ENCODE results near the gene TIMM29.

TIMM29 gene

GRCh38 chr19:10928563-10929401 is at the start of gene TIMM29, which contains the start of gene YIPF2:
TIMM29 (plus strand) TSS chr19:10928811; CDS start chr19:10928823, 12 bp downstream.
YIPF2 (minus strand) TSS chr19:10928639; CDS start chr19:10928410, 229 bp downstream.
- Mint-ChIP-seq H3K4me1 (ENCODE audit: low read depth) (peaks cover 2% of the 10 kb centered on the region), H3K36me3 (ENCODE audit: low read depth) (peaks cover 16% of the 10 kb centered on the region)

GRCh38 chr19:10881403-10882107 is 47.1 kb upstream of the TIMM29 start:
- Mint-ChIP-seq H3K27ac (no peak overlapping the region), H3K27me3 (ENCODE audit: low read depth) (no peaks in the 10 kb centered on the region), H3K4me3 (no peak overlapping the region), H3K4me1 (ENCODE audit: low read depth) (peaks cover 19% of the 10 kb centered on the region), H3K36me3 (ENCODE audit: low read depth) (peaks cover 2% of the 10 kb centered on the region), H3K9me3 (no peaks in the 10 kb centered on the region)
- no peak for DNase-seq (ENCODE audit: low spot score)

More at GRCh38 chr19:10928563-10929401, at the start of gene TIMM29, which contains the start of gene YIPF2:
- no peaks in the 10 kb centered on the region for H3K9me3 Mint-ChIP-seq
- peak within 1 kb of the TSS; percentile 94 for H3K4me3 Mint-ChIP-seq
- peak; percentile 94 for DNase-seq (ENCODE audit: low spot score)
- H3K27ac Mint-ChIP-seq = peak within 1 kb of the TSS; percentile 88
- no peaks in the 10 kb centered on the region for H3K27me3 Mint-ChIP-seq (ENCODE audit: low read depth)

- DNase-seq (ENCODE audit: low spot score) = no peak
- Mint-ChIP-seq H3K36me3 (ENCODE audit: low read depth) (peaks cover 2% of the 10 kb centered on the region), H3K27me3 (ENCODE audit: low read depth) (no peaks in the 10 kb centered on the region), H3K9me3 (no peaks in the 10 kb centered on the region), H3K4me3 (no peak overlapping the region), H3K27ac (no peak overlapping the region), H3K4me1 (ENCODE audit: low read depth) (peaks cover 15% of the 10 kb centered on the region)
Observed at GRCh38 chr19:10882108-10882457, 46.5 kb upstream of the TIMM29 start.

GRCh38 chr19:10884274-10884673 is 44.3 kb upstream of the TIMM29 start:
- Mint-ChIP-seq H3K27me3 (ENCODE audit: low read depth) (no peaks in the 10 kb centered on the region), H3K4me3 (no peak overlapping the region)

GRCh38 chr19:10885201-10886169 is 43.1 kb upstream of the TIMM29 start:
- H3K4me1 Mint-ChIP-seq (ENCODE audit: low read depth) = no peaks in the 10 kb centered on the region
- DNase-seq (ENCODE audit: low spot score) = no peak
- no peaks in the 10 kb centered on the region for H3K36me3 Mint-ChIP-seq (ENCODE audit: low read depth)
- H3K27ac Mint-ChIP-seq = no peak overlapping the region
- no peak overlapping the region for H3K4me3 Mint-ChIP-seq
- H3K27me3 Mint-ChIP-seq (ENCODE audit: low read depth) = no peaks in the 10 kb centered on the region
- H3K9me3 Mint-ChIP-seq = no peaks in the 10 kb centered on the region

More at GRCh38 chr19:10884274-10884673, 44.3 kb upstream of the TIMM29 start:
- Mint-ChIP-seq H3K4me1 (ENCODE audit: low read depth) (peaks cover 3% of the 10 kb centered on the region), H3K9me3 (no peaks in the 10 kb centered on the region), H3K36me3 (ENCODE audit: low read depth) (peaks cover 1% of the 10 kb centered on the region), H3K27ac (no peak overlapping the region)
- DNase-seq (ENCODE audit: low spot score) = no peak

- no peak overlapping the region for H3K27ac Mint-ChIP-seq
- no peak for DNase-seq (ENCODE audit: low spot score)
- H3K4me3 Mint-ChIP-seq = no peak overlapping the region
- no peaks in the 10 kb centered on the region for H3K27me3 Mint-ChIP-seq (ENCODE audit: low read depth)
- H3K9me3 Mint-ChIP-seq = no peaks in the 10 kb centered on the region
- no peaks in the 10 kb centered on the region for H3K4me1 Mint-ChIP-seq (ENCODE audit: low read depth)
- no peaks in the 10 kb centered on the region for H3K36me3 Mint-ChIP-seq (ENCODE audit: low read depth)
Observed at GRCh38 chr19:10887616-10888367, 40.8 kb upstream of the TIMM29 start.

- no peak overlapping the region for H3K4me3 Mint-ChIP-seq
- DNase-seq (ENCODE audit: low spot score) = no peak
- no peaks in the 10 kb centered on the region for H3K4me1 Mint-ChIP-seq (ENCODE audit: low read depth)
- H3K9me3 Mint-ChIP-seq = no peaks in the 10 kb centered on the region
- H3K36me3 Mint-ChIP-seq (ENCODE audit: low read depth) = no peaks in the 10 kb centered on the region
- H3K27ac Mint-ChIP-seq = no peak overlapping the region
- no peaks in the 10 kb centered on the region for H3K27me3 Mint-ChIP-seq (ENCODE audit: low read depth)
Observed at GRCh38 chr19:10888421-10888866, 40.2 kb upstream of the TIMM29 start.

GRCh38 chr19:10889880-10890279 is 38.7 kb upstream of the TIMM29 start:
- no peaks in the 10 kb centered on the region for H3K36me3 Mint-ChIP-seq (ENCODE audit: low read depth)
- no peak for DNase-seq (ENCODE audit: low spot score)
- no peaks in the 10 kb centered on the region for H3K9me3 Mint-ChIP-seq
- H3K27ac Mint-ChIP-seq = no peak overlapping the region
- no peak overlapping the region for H3K4me3 Mint-ChIP-seq
- no peaks in the 10 kb centered on the region for H3K4me1 Mint-ChIP-seq (ENCODE audit: low read depth)
- H3K27me3 Mint-ChIP-seq (ENCODE audit: low read depth) = no peaks in the 10 kb centered on the region

GRCh38 chr19:10891405-10892086 is 37.1 kb upstream of the TIMM29 start:
- DNase-seq (ENCODE audit: low spot score) = no peak
- Mint-ChIP-seq H3K27ac (no peak overlapping the region), H3K27me3 (ENCODE audit: low read depth) (no peaks in the 10 kb centered on the region), H3K9me3 (no peaks in the 10 kb centered on the region), H3K4me3 (no peak overlapping the region), H3K4me1 (ENCODE audit: low read depth) (no peaks in the 10 kb centered on the region), H3K36me3 (ENCODE audit: low read depth) (no peaks in the 10 kb centered on the region)

- H3K27ac Mint-ChIP-seq = no peak overlapping the region
- H3K27me3 Mint-ChIP-seq (ENCODE audit: low read depth) = no peaks in the 10 kb centered on the region
- H3K4me1 Mint-ChIP-seq (ENCODE audit: low read depth) = peaks cover 6% of the 10 kb centered on the region
- no peak overlapping the region for H3K4me3 Mint-ChIP-seq
- no peaks in the 10 kb centered on the region for H3K36me3 Mint-ChIP-seq (ENCODE audit: low read depth)
- no peaks in the 10 kb centered on the region for H3K9me3 Mint-ChIP-seq
- no peak for DNase-seq (ENCODE audit: low spot score)
Observed at GRCh38 chr19:10892256-10892655, 36.4 kb upstream of the TIMM29 start.

- Mint-ChIP-seq H3K4me3 (no peak overlapping the region), H3K27me3 (ENCODE audit: low read depth) (no peaks in the 10 kb centered on the region), H3K36me3 (ENCODE audit: low read depth) (no peaks in the 10 kb centered on the region), H3K4me1 (ENCODE audit: low read depth) (peaks cover 6% of the 10 kb centered on the region), H3K27ac (no peak overlapping the region), H3K9me3 (no peaks in the 10 kb centered on the region)
- no peak for DNase-seq (ENCODE audit: low spot score)
Observed at GRCh38 chr19:10894911-10895213, 33.7 kb upstream of the TIMM29 start.

GRCh38 chr19:10895363-10895762 is 33.2 kb upstream of the TIMM29 start:
- H3K27ac Mint-ChIP-seq = no peak overlapping the region

GRCh38 chr19:10895920-10896319 is 32.7 kb upstream of the TIMM29 start:
- H3K4me3 Mint-ChIP-seq = no peak overlapping the region
- no peak for DNase-seq (ENCODE audit: low spot score)
- no peaks in the 10 kb centered on the region for H3K27me3 Mint-ChIP-seq (ENCODE audit: low read depth)
- no peak overlapping the region for H3K27ac Mint-ChIP-seq
- H3K4me1 Mint-ChIP-seq (ENCODE audit: low read depth) = peaks cover 6% of the 10 kb centered on the region
- H3K36me3 Mint-ChIP-seq (ENCODE audit: low read depth) = no peaks in the 10 kb centered on the region
- H3K9me3 Mint-ChIP-seq = no peaks in the 10 kb centered on the region

More at GRCh38 chr19:10895363-10895762, 33.2 kb upstream of the TIMM29 start:
- Mint-ChIP-seq H3K4me1 (ENCODE audit: low read depth) (peaks cover 6% of the 10 kb centered on the region), H3K27me3 (ENCODE audit: low read depth) (no peaks in the 10 kb centered on the region), H3K9me3 (no peaks in the 10 kb centered on the region), H3K4me3 (no peak overlapping the region), H3K36me3 (ENCODE audit: low read depth) (no peaks in the 10 kb centered on the region)
- DNase-seq (ENCODE audit: low spot score) = no peak

All from T-helper 2 cell treated with Interferon-gamma antibody and Interleukin-4, amounts not matched to agents 5 μg/mL and 100 μg/mL, for 36 hours (primary cell).